ENCODE measurements around the gene SYF2. TPM values are rescaled to one million over a fixed set of nuclear protein-coding genes. Genes with fewer than 3 reads are reported as not detected.
A peak's percentile ranks its signal among the peaks of the same experiment; 100 is the strongest.
"Not testable (repeated sequence)": the region's sequence is repeated elsewhere in the genome, so short reads cannot be mapped to it uniquely, and the experiment has no call there.

Gene SYF2
- total RNA-seq, 1 experiment from 2014 or later: 29.8 TPM

DNA sequence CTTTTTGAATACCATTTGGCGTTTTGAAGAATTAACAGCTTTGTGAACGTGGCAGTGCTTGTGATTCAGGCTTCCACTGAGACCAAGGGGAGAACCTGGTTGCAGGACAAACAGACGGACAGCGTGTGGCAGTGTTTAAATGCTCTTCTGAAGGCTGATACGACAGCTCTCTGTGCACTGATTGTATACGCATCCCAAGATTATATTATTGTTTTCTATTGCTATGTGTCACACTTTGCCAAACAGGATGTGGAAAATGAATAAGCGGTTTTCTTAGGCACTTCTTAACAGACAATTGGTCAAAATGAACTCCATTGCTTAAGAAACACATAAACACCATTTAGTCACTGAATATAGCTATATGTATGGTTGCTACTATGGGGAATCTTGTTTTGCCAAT, 27.5 kb upstream of the SYF2 start:
- CTCF ChIA-PET: interaction anchor here (0.7 kb wide), 1 partner anchor 24 kb away, joined by 3 read pairs; no protein-coding TSS in a partner anchor

DNA sequence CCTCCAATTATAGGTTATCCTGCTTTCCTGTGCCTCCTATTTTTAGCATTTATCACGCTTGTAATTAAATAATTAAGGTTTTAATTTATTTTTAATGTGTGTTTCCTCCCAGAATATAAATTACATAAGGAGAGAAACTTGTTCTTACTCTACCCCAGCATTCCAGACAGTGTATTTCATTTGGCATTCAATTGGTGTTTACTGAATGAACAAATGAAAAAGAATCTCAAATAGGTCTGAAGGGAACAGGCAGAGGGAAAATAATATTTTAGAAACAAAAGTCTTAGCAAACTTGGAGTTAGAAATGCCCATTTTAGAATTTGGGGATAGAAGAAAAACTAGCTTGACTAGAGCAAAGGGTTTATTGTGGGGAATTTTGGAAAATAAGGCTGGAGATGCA, 24.9 kb upstream of the SYF2 start:
- H2AFZ ChIP-seq (ENCODE audit: low read length): no peak overlapping the region
- H3K9me2 ChIP-seq (replicated peaks; ENCODE audit: low read length): no peaks in the 10 kb centered on the region
- BruUV-seq (replicated peaks): no TSS peak
- H3K4me1 ChIP-seq (ENCODE audit: insufficient read depth, low read length): peaks cover 28% of the 10 kb centered on the region
- no peaks in the 10 kb centered on the region for H4K20me1 ChIP-seq (ENCODE audit: low read length)
- POLR2A ChIA-PET (ENCODE audit: unreplicated experiment): no interaction called here
- H3K36me3 ChIP-seq (ENCODE audit: low read depth, low read length): no peaks in the 10 kb centered on the region
- no peaks in the 10 kb centered on the region for H3K79me2 ChIP-seq (ENCODE audit: low read length)
- H3K9ac ChIP-seq (ENCODE audit: low read length): no peak overlapping the region
- H3K4me2 ChIP-seq (ENCODE audit: low read length): no peak overlapping the region
- ATAC-seq (no peak), DNase-seq (no peak)
- no peaks in the 10 kb centered on the region for H3K9me3 ChIP-seq (ENCODE audit: low read length)
- H3K27ac ChIP-seq (ENCODE audit: low read length): no peak overlapping the region
- CTCF ChIA-PET: no interaction called here
- no peaks in the 10 kb centered on the region for H3F3A ChIP-seq (ENCODE audit: low read length, unreplicated experiment)
- no peak overlapping the region for H3K4me3 ChIP-seq (ENCODE audit: low read length)
- TF ChIP-seq, protein P1, sequence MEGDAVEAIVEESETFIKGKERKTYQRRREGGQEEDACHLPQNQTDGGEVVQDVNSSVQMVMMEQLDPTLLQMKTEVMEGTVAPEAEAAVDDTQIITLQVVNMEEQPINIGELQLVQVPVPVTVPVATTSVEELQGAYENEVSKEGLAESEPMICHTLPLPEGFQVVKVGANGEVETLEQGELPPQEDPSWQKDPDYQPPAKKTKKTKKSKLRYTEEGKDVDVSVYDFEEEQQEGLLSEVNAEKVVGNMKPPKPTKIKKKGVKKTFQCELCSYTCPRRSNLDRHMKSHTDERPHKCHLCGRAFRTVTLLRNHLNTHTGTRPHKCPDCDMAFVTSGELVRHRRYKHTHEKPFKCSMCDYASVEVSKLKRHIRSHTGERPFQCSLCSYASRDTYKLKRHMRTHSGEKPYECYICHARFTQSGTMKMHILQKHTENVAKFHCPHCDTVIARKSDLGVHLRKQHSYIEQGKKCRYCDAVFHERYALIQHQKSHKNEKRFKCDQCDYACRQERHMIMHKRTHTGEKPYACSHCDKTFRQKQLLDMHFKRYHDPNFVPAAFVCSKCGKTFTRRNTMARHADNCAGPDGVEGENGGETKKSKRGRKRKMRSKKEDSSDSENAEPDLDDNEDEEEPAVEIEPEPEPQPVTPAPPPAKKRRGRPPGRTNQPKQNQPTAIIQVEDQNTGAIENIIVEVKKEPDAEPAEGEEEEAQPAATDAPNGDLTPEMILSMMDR (conservative IDR thresholded peaks at IDR 0.05; ENCODE audit: low read depth, low read length): no peak
- TF ChIP-seq EZH2 (IDR thresholded peaks at IDR 0.05; ENCODE audit: low read length, unreplicated experiment) (no peak), EZH2phosphoT487 (IDR thresholded peaks at IDR 0.05; ENCODE audit: borderline replicate concordance, low read length) (no peak)
- intact Hi-C loops (cut with micrococcal nuclease): no loop called here
- no peaks in the 10 kb centered on the region for H3K27me3 ChIP-seq (ENCODE audit: low read length)

More for the DNA sequence above, 27.5 kb upstream of the SYF2 start:
- H3K27me3 ChIP-seq (ENCODE audit: low read length); H4K20me1 ChIP-seq (ENCODE audit: low read length); intact Hi-C loops (cut with micrococcal nuclease); H3K79me2 ChIP-seq (ENCODE audit: low read length); H3K4me3 ChIP-seq (ENCODE audit: low read length); BruUV-seq (replicated peaks); H3K36me3 ChIP-seq (ENCODE audit: low read depth, low read length); H3K9me3 ChIP-seq (ENCODE audit: low read length); H3K9ac ChIP-seq (ENCODE audit: low read length); H3F3A ChIP-seq (ENCODE audit: low read length, unreplicated experiment); H3K9me2 ChIP-seq (replicated peaks; ENCODE audit: low read length); H2AFZ ChIP-seq (ENCODE audit: low read length): not testable (repeated sequence)
- TF ChIP-seq, protein P1 (conservative IDR thresholded peaks at IDR 0.05; ENCODE audit: low read depth, low read length): peak; percentile 29; the same call in 1 of the 2 replicates
- peak overlapping the region; percentile 49 for H3K4me2 ChIP-seq (ENCODE audit: low read length)
- peak; percentile 96 for ATAC-seq
- POLR2A ChIA-PET (ENCODE audit: unreplicated experiment): interaction anchor here (0.6 kb wide), 1 partner anchor 54 kb away, joined by 6 read pairs; no protein-coding TSS in a partner anchor
- H3K4me1 ChIP-seq (ENCODE audit: insufficient read depth, low read length): peaks cover 18% of the 10 kb centered on the region
- H3K27ac ChIP-seq (ENCODE audit: low read length): peak overlapping the region; percentile 74
- DNase-seq: peak; percentile 56

DNA sequence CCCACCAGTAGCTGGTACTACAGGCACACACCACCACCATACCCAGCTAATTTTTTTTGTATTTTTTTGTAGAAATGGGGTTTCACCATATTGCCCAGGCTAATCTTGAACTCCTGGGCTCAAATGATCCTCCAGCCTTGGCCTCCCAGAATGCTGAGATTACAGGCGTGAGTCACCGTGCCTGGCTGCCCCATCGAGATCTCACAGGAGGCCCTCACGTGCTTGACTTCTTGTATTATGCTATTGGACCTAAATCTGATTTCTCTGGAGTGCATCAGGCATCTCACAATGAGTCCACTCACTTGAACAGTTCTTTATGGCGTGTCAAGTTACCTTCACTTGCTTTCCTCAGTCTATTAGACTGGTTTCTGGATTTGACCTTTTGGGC, 24.3 kb upstream of the SYF2 start:
- no peak overlapping the region for H2AFZ ChIP-seq (ENCODE audit: low read length)
- no peak overlapping the region for H3K9ac ChIP-seq (ENCODE audit: low read length)
- H3K4me2 ChIP-seq (ENCODE audit: low read length): no peak overlapping the region
- ATAC-seq (no peak), DNase-seq (no peak)
- no peaks in the 10 kb centered on the region for H3K79me2 ChIP-seq (ENCODE audit: low read length)
- TF ChIP-seq, protein P1 (conservative IDR thresholded peaks at IDR 0.05; ENCODE audit: low read depth, low read length): no peak
- TF ChIP-seq EZH2 (IDR thresholded peaks at IDR 0.05; ENCODE audit: low read length, unreplicated experiment): no peak
- TF ChIP-seq EZH2phosphoT487 (IDR thresholded peaks at IDR 0.05; ENCODE audit: borderline replicate concordance, low read length): no peak
- CTCF ChIA-PET: no interaction called here
- no peaks in the 10 kb centered on the region for H3F3A ChIP-seq (ENCODE audit: low read length, unreplicated experiment)
- no peaks in the 10 kb centered on the region for H3K9me2 ChIP-seq (replicated peaks; ENCODE audit: low read length)
- POLR2A ChIA-PET (ENCODE audit: unreplicated experiment): interaction anchor here (0.9 kb wide), 1 partner anchor 9 kb away, joined by 21 read pairs; the partner anchor contains the start of gene RSRP1
- no peak overlapping the region for H3K27ac ChIP-seq (ENCODE audit: low read length)
- no peaks in the 10 kb centered on the region for H3K36me3 ChIP-seq (ENCODE audit: low read depth, low read length)
- no peak overlapping the region for H3K4me3 ChIP-seq (ENCODE audit: low read length)
- H3K4me1 ChIP-seq (ENCODE audit: insufficient read depth, low read length): peaks cover 28% of the 10 kb centered on the region
- H3K27me3 ChIP-seq (ENCODE audit: low read length): no peaks in the 10 kb centered on the region
- no peaks in the 10 kb centered on the region for H4K20me1 ChIP-seq (ENCODE audit: low read length)
- no peaks in the 10 kb centered on the region for H3K9me3 ChIP-seq (ENCODE audit: low read length)
- no TSS peak for BruUV-seq (replicated peaks)
- intact Hi-C loops (cut with micrococcal nuclease): no loop called here
